Adipose tissue (tissue), 3 donors: ENCODE results near the gene MKNK1. TPM values are rescaled to one million over a fixed set of nuclear protein-coding genes. Genes with fewer than 3 reads are reported as not detected.

Experiments
- H3K27ac ChIP-seq: one replicate; pipeline ENCODE4 v1.5.1; 2013; ENCODE audit warnings: low read depth, low read length
- WGBS, 3 donors: extraction: QIAGEN DNeasy Blood & Tissue Kit; methylation state at CpG; one replicate each; pipeline ENCODE4 v1.1.7; 2013; 5-methylcytosine and 5-hydroxymethylcytosine counted together
- polyA plus RNA-seq, 3 donors: library from polyadenylated mRNA; stranded (reverse); fragments of 200-250 nt; gene quantifications; one replicate each; pipeline ENCODE4 v1.2.3, GENCODE V29; 2013
- donor health status: healthy with polysubstance abuse.
- donor health status: Bipolar disorder and iron deficiency.
- donor health status: healthy.

The MKNK1 gene
- polyA plus RNA-seq, 3 donors = 31.0 to 63.1 (median 39.3) TPM

DNA sequence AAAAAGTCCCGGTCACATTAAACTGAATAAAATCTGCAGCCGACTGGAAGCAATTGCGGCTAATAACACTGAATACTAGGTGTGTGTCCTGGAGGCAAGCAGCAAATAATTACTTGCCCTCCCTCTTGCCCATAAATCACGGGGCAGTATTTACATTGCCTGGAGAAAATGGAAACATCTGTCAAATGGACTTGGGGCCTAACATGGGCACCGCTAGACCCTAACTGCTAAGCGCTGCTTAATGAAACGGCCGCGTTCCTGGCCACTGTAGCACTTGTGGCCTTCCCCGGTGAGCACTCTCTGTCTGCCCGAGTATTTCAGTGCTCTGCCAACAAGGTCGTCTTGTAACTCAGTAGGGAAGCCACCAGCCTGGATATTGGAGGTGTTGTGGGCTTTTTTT is 28.8 kb downstream of the MKNK1 start:
- H3K27ac ChIP-seq = no peak overlapping the region
- whole genome bisulfite sequencing, 3 donors = 59 to 86% (median 84%) methylated on average over 12 of the region's 12 CpGs

- H3K27ac ChIP-seq = no peak overlapping the region
- WGBS, 3 donors = 91 to 94% (median 93%) methylated on average over 6 of the region's 6 CpGs
Measured at GRCh38 chr1:46571691-46572225, 32.3 kb downstream of the MKNK1 start.

DNA sequence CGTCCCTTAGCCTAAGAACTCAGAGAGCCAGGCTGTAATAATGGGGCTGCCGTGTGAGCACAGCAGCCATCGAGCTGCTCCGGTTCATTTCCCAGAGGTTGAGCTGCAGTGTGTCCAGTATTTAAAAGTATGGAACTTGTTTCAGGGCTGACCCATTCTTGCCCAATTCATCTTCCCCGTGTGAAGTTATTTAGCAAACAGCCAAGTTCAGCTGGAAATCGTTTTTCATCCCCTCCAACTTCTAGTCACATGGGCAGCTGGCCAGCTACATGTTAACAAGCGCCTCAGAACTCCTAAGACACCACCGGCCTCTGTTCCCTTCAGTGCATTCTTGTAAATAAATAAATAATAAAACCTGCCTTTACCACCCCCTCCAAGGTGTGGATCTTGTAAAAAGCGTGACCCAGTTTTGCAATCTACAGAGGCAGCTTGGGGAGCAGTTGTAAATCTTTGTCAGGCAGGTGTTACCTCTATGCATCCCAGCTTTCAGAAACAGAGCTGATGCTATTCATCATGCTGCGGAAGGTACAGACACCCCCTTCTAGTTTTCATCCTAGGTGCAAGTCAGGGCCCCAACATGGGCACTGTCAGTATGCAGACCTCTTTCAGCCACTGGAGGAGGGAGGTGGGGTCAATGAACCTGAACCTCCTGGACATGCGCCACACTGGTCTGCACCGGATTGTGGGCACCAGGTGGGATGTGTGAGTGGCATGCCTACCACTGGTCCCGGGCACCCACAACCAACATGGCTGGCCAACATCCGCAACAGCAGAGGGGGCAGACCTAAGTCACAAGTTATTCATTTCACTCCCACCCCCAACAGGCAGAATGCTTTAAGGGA is 34.0 kb downstream of the MKNK1 start:
- no peak overlapping the region for H3K27ac ChIP-seq
- 62 to 72% (median 70%) methylated on average over 14 of the region's 14 CpGs for WGBS, 3 donors

- WGBS, 3 donors = 71 to 83% (median 79%) methylated on average over 4 of the region's 4 CpGs
- H3K27ac ChIP-seq = no peak overlapping the region
Measured at GRCh38 chr1:46569116-46569515, 35.0 kb downstream of the MKNK1 start.

GRCh38 chr1:46568461-46568891 is 35.6 kb downstream of the MKNK1 start:
- no peak overlapping the region for H3K27ac ChIP-seq

GRCh38 chr1:46563341-46563740 is 40.7 kb downstream of the MKNK1 start:
- WGBS, 3 donors = 81 to 92% (median 91%) methylated on average over 4 of the region's 4 CpGs
- H3K27ac ChIP-seq = no peak overlapping the region

More at GRCh38 chr1:46568461-46568891, 35.6 kb downstream of the MKNK1 start:
- 88 to 94% (median 91%) methylated on average over 6 of the region's 6 CpGs for WGBS, 3 donors

DNA sequence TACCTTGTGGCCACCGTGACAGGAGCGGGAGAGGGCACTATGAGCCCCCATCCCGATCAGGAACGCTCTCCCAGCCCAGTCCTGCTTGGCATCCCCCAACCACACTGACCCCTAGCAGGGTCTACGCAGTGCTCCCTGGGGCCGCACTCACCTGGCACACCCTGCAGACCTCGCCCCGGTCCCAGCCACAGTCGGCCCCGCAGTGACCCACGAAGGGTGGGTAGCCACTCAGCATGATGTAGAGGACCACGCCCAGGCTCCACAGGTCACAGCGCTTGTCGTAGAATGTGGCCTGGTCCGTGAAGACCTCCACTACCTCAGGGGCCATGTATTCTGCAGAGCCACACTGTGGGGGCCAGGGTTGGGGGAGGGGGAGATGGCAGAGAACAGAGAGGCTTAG is 41.6 kb downstream of the MKNK1 start:
- no peak overlapping the region for H3K27ac ChIP-seq
- WGBS, 3 donors = 90 to 97% (median 94%) methylated on average over 15 of the region's 15 CpGs

DNA sequence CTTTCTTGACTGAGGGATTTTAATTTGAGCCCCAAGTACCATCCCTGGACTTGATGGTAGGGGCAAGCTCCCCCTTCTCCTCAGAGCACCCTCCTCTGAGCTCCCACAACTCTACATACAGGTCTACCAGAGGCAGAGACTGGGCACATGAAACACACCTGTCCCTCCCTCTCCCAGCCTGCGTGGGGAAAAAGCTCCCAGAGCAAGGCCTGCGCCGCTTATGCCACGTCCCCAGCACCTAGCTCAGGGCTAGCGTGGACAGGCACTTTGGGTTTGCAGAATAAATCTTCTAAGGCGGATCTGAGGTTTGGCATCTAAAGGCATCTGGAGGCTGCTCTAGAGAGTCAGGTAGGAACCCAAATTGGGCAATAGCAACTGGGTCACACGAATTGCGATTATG is 45.1 kb downstream of the MKNK1 start:
- 93 to 95% (median 94%) methylated on average over 8 of the region's 8 CpGs for WGBS, 3 donors
- no peak overlapping the region for H3K27ac ChIP-seq

DNA sequence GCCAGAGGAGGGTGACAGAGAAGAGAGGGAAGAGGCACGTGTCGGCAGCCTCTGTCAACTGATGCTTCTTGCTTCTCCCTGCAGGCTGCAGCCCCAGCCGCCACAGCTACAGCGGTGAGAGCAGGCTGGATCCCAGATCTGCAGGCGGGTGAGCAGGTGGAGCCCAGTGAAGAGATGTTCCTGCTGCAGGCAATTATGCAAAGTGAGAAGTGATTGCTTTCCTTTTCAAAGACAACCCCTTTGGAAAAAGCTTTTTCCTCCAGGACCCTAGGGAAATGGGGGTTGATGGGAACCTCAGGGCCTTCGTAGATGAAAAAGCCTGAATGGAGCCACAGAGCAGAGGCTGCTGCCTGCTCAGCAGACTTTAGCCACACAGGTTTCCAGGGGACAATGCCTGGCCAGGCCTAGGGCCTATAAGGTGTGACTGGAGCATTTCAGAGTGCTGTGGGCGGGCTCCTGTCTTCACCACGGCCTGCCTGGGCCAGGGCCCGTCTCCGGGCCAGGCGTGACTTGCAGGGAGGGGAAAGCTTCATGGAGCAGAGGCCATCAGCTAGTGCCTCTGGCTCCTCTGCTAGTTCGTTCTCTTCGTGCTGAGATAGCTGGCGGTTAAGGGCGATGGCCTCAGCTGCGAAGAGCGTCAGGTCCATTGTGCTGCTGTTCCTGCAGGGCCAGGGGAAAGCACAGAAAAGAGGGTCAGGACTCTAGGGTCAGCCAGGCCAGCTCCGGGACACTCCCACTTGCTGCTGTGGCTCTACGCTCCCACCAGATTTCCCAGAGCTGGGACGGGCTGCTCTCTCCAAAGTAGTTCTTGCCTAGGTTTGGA is 45.7 kb downstream of the MKNK1 start:
- no peak overlapping the region for H3K27ac ChIP-seq
- WGBS, 3 donors = 77 to 82% (median 79%) methylated on average over 20 of the region's 20 CpGs

- H3K27ac ChIP-seq = no peak overlapping the region
- WGBS, 3 donors = 55 to 68% (median 63%) methylated on average over 5 of the region's 5 CpGs
Measured at GRCh38 chr1:46557403-46557802, 46.7 kb downstream of the MKNK1 start.

DNA sequence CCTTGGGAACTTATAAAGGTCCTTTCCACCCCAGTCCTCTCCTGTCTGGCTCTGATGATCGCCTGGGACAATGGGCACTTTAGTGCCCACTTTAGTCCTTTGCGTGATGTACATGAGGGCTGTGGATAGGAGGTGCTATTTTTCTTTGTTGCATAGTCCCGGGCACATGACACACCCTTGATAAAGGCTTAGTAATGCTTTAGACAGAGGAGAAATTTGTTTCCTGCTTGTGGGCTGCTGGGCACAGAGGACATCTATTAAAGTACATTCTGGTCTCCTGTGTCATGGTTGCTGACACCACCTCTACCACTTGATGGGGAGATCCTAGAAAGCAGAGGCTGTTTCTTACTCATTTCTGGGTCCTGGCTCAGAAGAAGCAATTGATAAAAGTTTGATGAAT is 47.2 kb downstream of the MKNK1 start:
- 50 to 70% (median 66%) methylated on average over 3 of the region's 3 CpGs for WGBS, 3 donors
- H3K27ac ChIP-seq = no peak overlapping the region

GRCh38 chr1:46555826-46556619 is 48.0 kb downstream of the MKNK1 start:
- no peak overlapping the region for H3K27ac ChIP-seq
- 70 to 89% (median 79%) methylated on average over 7 of the region's 7 CpGs for WGBS, 3 donors

DNA sequence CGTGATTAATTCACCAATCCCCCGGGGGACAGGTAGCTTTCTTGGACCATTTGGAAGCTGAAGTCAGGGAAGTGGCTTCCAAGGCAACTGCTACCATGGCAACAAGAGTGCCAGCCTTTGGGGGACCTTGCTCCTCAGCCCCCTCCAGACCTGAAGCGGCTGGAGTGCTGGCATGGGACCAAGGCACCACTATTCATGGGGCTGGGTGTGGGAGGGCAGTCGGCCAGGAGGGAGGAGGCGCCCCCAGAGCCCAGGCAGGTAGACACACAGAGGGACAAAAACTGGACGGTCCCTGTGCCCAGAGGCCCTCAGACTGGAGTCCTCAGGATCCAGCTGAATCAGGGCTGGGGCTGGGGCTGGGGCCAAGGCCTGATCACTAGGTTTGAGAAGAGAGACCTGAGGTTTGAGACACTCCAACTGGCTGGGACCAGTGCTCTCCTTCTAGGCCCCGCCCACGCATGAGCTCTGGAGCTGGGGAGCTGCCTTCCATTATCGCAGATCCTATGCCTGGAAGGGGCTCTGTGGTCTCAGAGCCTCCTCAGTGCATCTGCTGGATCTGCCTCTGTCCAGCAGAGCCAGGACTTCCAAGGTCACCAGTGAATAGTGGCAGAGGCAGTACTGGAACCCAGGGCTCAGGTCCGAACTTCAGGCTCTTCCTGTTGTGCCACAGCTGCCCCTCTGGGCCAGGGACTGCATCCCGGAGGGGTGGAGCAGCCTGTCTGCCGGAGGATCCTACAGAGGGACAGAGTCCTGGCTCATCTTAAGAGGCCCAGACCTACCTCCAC is 49.3 kb downstream of the MKNK1 start:
- WGBS, 3 donors = 77 to 83% (median 81%) methylated on average over 12 of the region's 12 CpGs

DNA sequence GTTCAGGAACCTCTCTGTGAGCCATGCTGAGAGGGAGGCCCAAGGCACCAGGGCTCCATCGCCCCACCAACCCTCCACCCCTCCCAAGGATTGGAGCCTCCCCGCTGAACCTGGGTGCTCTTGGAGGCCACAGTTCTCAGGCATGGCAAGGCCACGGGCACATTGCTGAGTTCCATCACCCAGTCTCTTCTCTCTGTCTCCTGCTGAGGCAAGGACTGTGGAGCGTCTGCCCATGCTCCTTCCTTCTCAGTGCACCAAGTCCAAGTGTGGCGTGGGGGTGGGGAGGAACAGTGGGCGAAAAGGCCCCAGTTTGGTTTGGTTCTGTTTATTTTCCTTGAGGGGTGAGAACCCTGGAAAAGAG is 49.9 kb downstream of the MKNK1 start:
- no peak overlapping the region for H3K27ac ChIP-seq
- 91 to 93% (median 92%) methylated on average over 6 of the region's 6 CpGs for WGBS, 3 donors

More for the DNA sequence above, 49.3 kb downstream of the MKNK1 start:
- H3K27ac ChIP-seq = no peak overlapping the region

DNA sequence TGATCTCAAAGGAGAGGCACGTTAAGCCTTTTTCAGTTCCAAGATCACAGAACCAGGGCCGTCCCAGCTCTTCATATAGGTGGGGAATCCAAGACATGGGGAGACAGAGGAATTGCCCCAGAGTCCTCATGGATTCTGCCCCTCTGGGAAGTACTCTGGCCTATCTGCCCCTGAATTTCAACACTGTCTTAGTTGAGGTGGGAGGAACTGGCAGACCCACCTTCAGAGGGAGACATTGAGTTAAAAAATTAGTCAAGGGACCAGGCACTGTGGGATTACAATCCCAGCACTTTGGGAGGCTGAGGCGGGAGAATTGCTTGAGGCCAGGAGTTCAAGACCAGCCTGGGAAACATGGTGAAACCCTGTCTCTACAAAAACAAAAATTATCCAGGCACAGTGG is 50.6 kb downstream of the MKNK1 start:
- no peak overlapping the region for H3K27ac ChIP-seq
- WGBS, 3 donors = 88 to 94% (median 91%) methylated on average over 3 of the region's 3 CpGs

GRCh38 chr1:46552357-46553237 is 51.5 kb downstream of the MKNK1 start:
- WGBS, 3 donors = 89 to 92% (median 89%) methylated on average over 10 of the region's 10 CpGs
- H3K27ac ChIP-seq = no peak overlapping the region

DNA sequence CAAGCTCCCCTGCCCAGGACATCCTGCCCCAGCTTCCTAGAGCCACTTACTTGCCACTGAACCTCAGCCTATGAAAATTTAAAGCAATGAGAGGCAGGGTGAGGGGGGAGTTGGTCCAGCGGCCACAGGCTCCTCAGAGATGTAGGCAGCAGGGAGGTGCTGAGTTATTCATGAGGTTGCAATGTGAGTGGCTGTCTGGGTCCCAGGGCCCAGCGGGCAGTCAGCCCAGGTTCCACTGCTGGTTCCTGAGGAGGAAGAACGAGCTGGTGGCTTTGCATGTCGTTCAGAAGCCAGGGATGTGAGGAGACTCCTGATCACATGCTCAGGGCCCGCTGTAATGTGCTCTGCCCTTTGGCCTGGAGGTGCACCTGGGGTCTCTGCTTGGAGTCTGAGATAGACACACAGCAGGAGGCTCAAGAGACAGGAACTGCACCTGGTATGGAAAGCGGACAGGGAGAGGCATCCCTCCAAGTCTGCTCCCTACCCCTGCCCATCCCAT is 52.4 kb downstream of the MKNK1 start, which contains the start of gene KNCN:
Gene KNCN, minus strand, starts transcription at position 51 of the 499 bp plus-strand sequence. CDS start 432 bp downstream, outside the sequence.
- WGBS, 3 donors = 79 to 87% (median 80%) methylated on average over 6 of the region's 6 CpGs
- H3K27ac ChIP-seq = no peak within 1 kb of the TSS
